HCT116 (cell line): ENCODE results near the gene ACBD6. TPM values are rescaled to one million over a fixed set of nuclear protein-coding genes. Genes with fewer than 3 reads are reported as not detected.

Experiments used
- ATAC-seq: fragments of 200-7000 bp; cut with Tn5 transposase; 2 replicates; pipeline ENCODE4 v1.9.1; 2020; ENCODE audit warnings: mild to moderate bottlenecking, moderate library complexity
- BruUV-seq: library from RNA; stranded (reverse); fragments of 400-500 nt; replicated peaks from 2 replicates; lab custom pipeline; 2021; lab: Mats Ljungman, UMichigan
- CTCF ChIA-PET: fragments of 300-600 bp; sonication (Branson Sonifier 250); formaldehyde crosslinking; loops from one replicate; lab custom pipeline; 2021; ENCODE audit warnings: antibody characterized with exemption; lab: Charles Lee
- POLR2A ChIA-PET: fragments of 300-600, 350-600 bp; sonication (Branson Sonifier 250); formaldehyde crosslinking; loops from one replicate; lab custom pipeline; 2021; ENCODE audit warnings: antibody characterized with exemption; lab: Charles Lee
- RAD21 ChIA-PET, 2 experiments: fragments of 300-600 bp; sonication (Branson Sonifier 250); formaldehyde crosslinking; loops; one replicate each; lab custom pipeline; 2023; ENCODE audit warnings: low total read pairs in 2 of 2; ENCODE audit not compliant: uncharacterized antibody in 2 of 2, unreplicated experiment in 2 of 2, low non-redundant PET in 1 of 2; lab: Charles Lee
- DNase-seq: peaks from one replicate; pipeline ENCODE4 v3.0.0-alpha.2; 2010; ENCODE audit warnings: low read depth, low spot score
- H2AFZ ChIP-seq: fragments of 200-600 bp; shearing (Covaris generic), sonication (generic); 2 replicates; pipeline ENCODE4 v1.6.1; 2017; ENCODE audit warnings: low read depth, mixed run types, mixed read lengths, antibody characterized with exemption, low read length; ENCODE audit not compliant: poor library complexity, severe bottlenecking
- H3K27ac ChIP-seq: 2 replicates; pipeline ENCODE4 v1.5.1; 2012; ENCODE audit warnings: low read depth, low read length
- H3K27me3 ChIP-seq: fragments of 200-600 bp; sonication (generic); 2 replicates; pipeline ENCODE4 v1.6.1; 2016; ENCODE audit warnings: mixed run types, low read length, mixed read lengths; ENCODE audit not compliant: insufficient read depth
- H3K36me3 ChIP-seq, 2 experiments: fragments of 200-500 bp in 1 of 2; fragments of 200-600 bp in 1 of 2; sonication (Bioruptor generic) in 1 of 2; sonication (generic) in 1 of 2; 2 replicates each; pipeline versions ENCODE4 v1.5.1 to v1.6.1; 2014 to 2016; ENCODE audit warnings: low read length in 2 of 2, inconsistent platforms in 1 of 2, mixed read lengths in 1 of 2, mixed run types in 1 of 2; ENCODE audit not compliant: insufficient read depth in 2 of 2, control insufficient read depth in 1 of 2
- H3K4me1 ChIP-seq, 2 experiments: fragments of 200-600 bp in 1 of 2; sonication (generic) in 1 of 2; 2 replicates each; pipeline versions ENCODE4 v1.5.1 to v1.6.1; 2012 to 2017; ENCODE audit warnings: low read length in 2 of 2, inconsistent platforms in 1 of 2, mild to moderate bottlenecking in 1 of 2, mixed read lengths in 1 of 2, mixed run types in 1 of 2, moderate library complexity in 1 of 2; ENCODE audit not compliant: insufficient read depth in 2 of 2, control insufficient read depth in 1 of 2
- H3K4me2 ChIP-seq: fragments of 200-600 bp; sonication (generic); 2 replicates; pipeline ENCODE4 v1.6.1; 2017; ENCODE audit warnings: mixed run types, low read length, mixed read lengths
- H3K4me3 ChIP-seq, 2 experiments: fragments of 200-600 bp in 1 of 2; sonication (generic) in 1 of 2; replicated peaks in 1 of 2; 2 replicates each; pipeline ENCODE4 v1.5.1; 2011 to 2016; ENCODE audit warnings: low read length in 2 of 2, control low read depth in 1 of 2, low read depth in 1 of 2, mild to moderate bottlenecking in 1 of 2, mixed read lengths in 1 of 2, mixed run types in 1 of 2
- H3K79me2 ChIP-seq: fragments of 200-600 bp; sonication (generic); 2 replicates; pipeline ENCODE4 v1.6.1; 2017; ENCODE audit warnings: mild to moderate bottlenecking, mixed run types, low read length, moderate library complexity, mixed read lengths; ENCODE audit not compliant: insufficient read depth
- H3K9ac ChIP-seq: fragments of 200-600 bp; sonication (generic); 2 replicates; pipeline ENCODE4 v1.6.1; 2016; ENCODE audit warnings: low read length, mixed read lengths
- H3K9me2 ChIP-seq: fragments of 200-600 bp; sonication (generic), shearing (Covaris generic); 2 replicates; pipeline ENCODE4 v1.6.1; 2017; ENCODE audit warnings: mixed run types, mild to moderate bottlenecking, moderate library complexity; ENCODE audit not compliant: insufficient read depth
- H3K9me3 ChIP-seq, 2 experiments: fragments of 200-500 bp in 1 of 2; fragments of 200-600 bp in 1 of 2; sonication (Bioruptor generic) in 1 of 2; sonication (generic) in 1 of 2; 2 replicates each; pipeline ENCODE4 v1.6.1; 2014 to 2017; ENCODE audit warnings: low read length in 2 of 2, mixed read lengths in 2 of 2, inconsistent platforms in 1 of 2, low read depth in 1 of 2, mild to moderate bottlenecking in 1 of 2, mixed run types in 1 of 2, moderate library complexity in 1 of 2; ENCODE audit not compliant: control insufficient read depth in 1 of 2, insufficient read depth in 1 of 2
- H4K20me1 ChIP-seq: fragments of 200-600 bp; sonication (generic), shearing (Covaris generic); 2 replicates; pipeline ENCODE4 v1.6.1; 2017; ENCODE audit warnings: mixed run types, mild to moderate bottlenecking, moderate library complexity; ENCODE audit not compliant: insufficient read depth
- CBX3 ChIP-seq: IDR thresholded peaks from 2 replicates; pipeline ENCODE4 v1.6.1; 2012; ENCODE audit warnings: low read depth
- CEBPB ChIP-seq: IDR thresholded peaks from 2 replicates; pipeline ENCODE4 v1.6.1; 2012; ENCODE audit warnings: low read depth
- EGR1 ChIP-seq: IDR thresholded peaks from 2 replicates; pipeline ENCODE4 v1.6.1; 2012; ENCODE audit warnings: low read depth
- ELF1 ChIP-seq: IDR thresholded peaks from 2 replicates; pipeline ENCODE4 v1.6.1; 2012; ENCODE audit warnings: low read depth, borderline replicate concordance
- EZH2 ChIP-seq: fragments of 200-600 bp; sonication (generic); IDR thresholded peaks from 2 replicates; pipeline ENCODE4 v1.6.1; 2017; ENCODE audit warnings: antibody characterized with exemption, mixed run types
- EZH2phosphoT487 ChIP-seq: fragments of 200-600 bp; IDR thresholded peaks from 2 replicates; pipeline ENCODE4 v1.6.1; 2018; ENCODE audit warnings: antibody characterized with exemption, borderline replicate concordance
- FOSL1 ChIP-seq: IDR thresholded peaks from 2 replicates; pipeline ENCODE4 v1.6.1; 2012; ENCODE audit warnings: low read depth
- JUND ChIP-seq: IDR thresholded peaks from 2 replicates; pipeline ENCODE4 v1.6.1; 2012
- SIN3A ChIP-seq: IDR thresholded peaks from 2 replicates; pipeline ENCODE4 v1.6.1; 2012; ENCODE audit warnings: low read depth
- SRF ChIP-seq: IDR thresholded peaks from 2 replicates; pipeline ENCODE4 v1.6.1; 2012; ENCODE audit warnings: low read depth
- TCF7L2 ChIP-seq: IDR thresholded peaks from 2 replicates; pipeline ENCODE4 v1.7.0; 2011; ENCODE audit warnings: borderline replicate concordance, inconsistent platforms; ENCODE audit not compliant: insufficient read depth, insufficient read length; ENCODE audit errors: extremely low read depth
- YY1 ChIP-seq: IDR thresholded peaks from 2 replicates; pipeline ENCODE4 v1.6.1; 2011; ENCODE audit warnings: low read length, low read depth, moderate library complexity, mild to moderate bottlenecking; ENCODE audit not compliant: insufficient replicate concordance; ENCODE audit errors: extremely low read depth
- ZFX ChIP-seq: fragments of 450-650 bp; IDR thresholded peaks from 2 replicates; pipeline ENCODE4 v1.6.1; 2017
- ZNF274 ChIP-seq: fragments of 200-500 bp; sonication (Bioruptor generic); IDR thresholded peaks from 2 replicates; pipeline ENCODE4 v1.6.1; 2014; ENCODE audit warnings: mild to moderate bottlenecking, low read depth, low read length, inconsistent platforms
- intact Hi-C: fragments of 100-400 bp; cut with micrococcal nuclease; formaldehyde crosslinking; loops from 2 replicates; pipeline ENCODE4 v1.10.0; 2022
- total RNA-seq: library from RNA; stranded (reverse); gene quantifications from one replicate; pipeline ENCODE4 v1.2.1, GENCODE V29; 2021; ENCODE audit not compliant: unreplicated experiment
- TF ChIP-seq, protein P1 (sequence below): IDR thresholded peaks from 2 replicates; pipeline ENCODE4 v1.6.1; 2012; ENCODE audit warnings: low read depth
- TF ChIP-seq, protein P2 (sequence below): IDR thresholded peaks from 2 replicates; pipeline ENCODE4 v1.6.1; 2012
- TF ChIP-seq, protein P3 (sequence below), 3 experiments: fragments of 200-600 bp in 1 of 3; sonication (generic) in 1 of 3; IDR thresholded peaks in 2 of 3; conservative IDR thresholded peaks in 1 of 3; 2 replicates each; pipeline ENCODE4 v1.5.1; 2012 to 2017; ENCODE audit warnings: low read depth in 2 of 3, low read length in 2 of 3, antibody characterized with exemption in 1 of 3, borderline replicate concordance in 1 of 3, control low read depth in 1 of 3, mild to moderate bottlenecking in 1 of 3, mixed read lengths in 1 of 3, mixed run types in 1 of 3, moderate library complexity in 1 of 3; ENCODE audit not compliant: insufficient read depth in 1 of 3
- TF ChIP-seq, protein P4 (sequence below): IDR thresholded peaks from 2 replicates; pipeline ENCODE4 v1.6.1; 2012

ACBD6 gene
- total RNA-seq, 1 experiment from 2014 or later, result 43.2 TPM

DNA sequence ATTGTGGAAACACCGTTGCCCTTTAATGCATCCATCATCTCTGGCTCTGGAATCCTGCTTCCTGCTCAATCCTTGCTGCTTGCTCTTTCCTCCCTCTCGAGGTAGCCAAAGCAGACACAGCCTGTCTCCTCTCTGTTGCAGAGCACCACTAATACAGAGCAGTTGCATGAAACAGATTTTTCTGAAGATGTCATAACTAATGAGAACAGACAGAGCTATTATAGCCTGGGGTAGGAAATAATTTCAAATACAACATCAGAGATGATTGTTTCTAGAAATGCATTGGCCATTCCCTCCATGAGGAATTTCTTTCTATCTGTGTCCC lies 23.3 kb upstream of the ACBD6 start:
- H3K4me2 ChIP-seq, result no peak overlapping the region
- RAD21 ChIA-PET, result no interaction called here
- H3K4me3 ChIP-seq, result no peak overlapping the region
- H3K9me3 ChIP-seq, result no peaks in the 10 kb centered on the region
- no peaks in the 10 kb centered on the region for H3K36me3 ChIP-seq
- no peak for ATAC-seq
- intact Hi-C loops, result no loop called here
- no peaks in the 10 kb centered on the region for H4K20me1 ChIP-seq
- BruUV-seq, result no TSS peak
- no peak overlapping the region for H3K27ac ChIP-seq
- H3K4me1 ChIP-seq, result peaks cover 14 to 25% of the 10 kb centered on the region in 2 experiments
- CTCF ChIA-PET, result interaction anchor here (0.6 to 2.1 kb wide), 2 partner anchors 10 to 368 kb away, joined by 5 to 6 read pairs; no protein-coding TSS in a partner anchor
- no peaks in the 10 kb centered on the region for H3K79me2 ChIP-seq
- POLR2A ChIA-PET, result no interaction called here
- H2AFZ ChIP-seq, result no peak overlapping the region
- no peaks in the 10 kb centered on the region for H3K27me3 ChIP-seq
- TF ChIP-seq EZH2 (no peak), TCF7L2 (no peak), JUND (no peak), ELF1 (no peak), EGR1 (no peak), ZNF274 (no peak), SRF (no peak), EZH2phosphoT487 (no peak), CBX3 (no peak), YY1 (no peak), CEBPB (no peak), SIN3A (no peak), FOSL1 (no peak), ZFX (no peak)
- TF ChIP-seq, protein P1, sequence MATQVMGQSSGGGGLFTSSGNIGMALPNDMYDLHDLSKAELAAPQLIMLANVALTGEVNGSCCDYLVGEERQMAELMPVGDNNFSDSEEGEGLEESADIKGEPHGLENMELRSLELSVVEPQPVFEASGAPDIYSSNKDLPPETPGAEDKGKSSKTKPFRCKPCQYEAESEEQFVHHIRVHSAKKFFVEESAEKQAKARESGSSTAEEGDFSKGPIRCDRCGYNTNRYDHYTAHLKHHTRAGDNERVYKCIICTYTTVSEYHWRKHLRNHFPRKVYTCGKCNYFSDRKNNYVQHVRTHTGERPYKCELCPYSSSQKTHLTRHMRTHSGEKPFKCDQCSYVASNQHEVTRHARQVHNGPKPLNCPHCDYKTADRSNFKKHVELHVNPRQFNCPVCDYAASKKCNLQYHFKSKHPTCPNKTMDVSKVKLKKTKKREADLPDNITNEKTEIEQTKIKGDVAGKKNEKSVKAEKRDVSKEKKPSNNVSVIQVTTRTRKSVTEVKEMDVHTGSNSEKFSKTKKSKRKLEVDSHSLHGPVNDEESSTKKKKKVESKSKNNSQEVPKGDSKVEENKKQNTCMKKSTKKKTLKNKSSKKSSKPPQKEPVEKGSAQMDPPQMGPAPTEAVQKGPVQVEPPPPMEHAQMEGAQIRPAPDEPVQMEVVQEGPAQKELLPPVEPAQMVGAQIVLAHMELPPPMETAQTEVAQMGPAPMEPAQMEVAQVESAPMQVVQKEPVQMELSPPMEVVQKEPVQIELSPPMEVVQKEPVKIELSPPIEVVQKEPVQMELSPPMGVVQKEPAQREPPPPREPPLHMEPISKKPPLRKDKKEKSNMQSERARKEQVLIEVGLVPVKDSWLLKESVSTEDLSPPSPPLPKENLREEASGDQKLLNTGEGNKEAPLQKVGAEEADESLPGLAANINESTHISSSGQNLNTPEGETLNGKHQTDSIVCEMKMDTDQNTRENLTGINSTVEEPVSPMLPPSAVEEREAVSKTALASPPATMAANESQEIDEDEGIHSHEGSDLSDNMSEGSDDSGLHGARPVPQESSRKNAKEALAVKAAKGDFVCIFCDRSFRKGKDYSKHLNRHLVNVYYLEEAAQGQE, result no peak
- TF ChIP-seq, protein P2, sequence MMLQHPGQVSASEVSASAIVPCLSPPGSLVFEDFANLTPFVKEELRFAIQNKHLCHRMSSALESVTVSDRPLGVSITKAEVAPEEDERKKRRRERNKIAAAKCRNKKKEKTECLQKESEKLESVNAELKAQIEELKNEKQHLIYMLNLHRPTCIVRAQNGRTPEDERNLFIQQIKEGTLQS, result no peak
- TF ChIP-seq, protein P3, sequence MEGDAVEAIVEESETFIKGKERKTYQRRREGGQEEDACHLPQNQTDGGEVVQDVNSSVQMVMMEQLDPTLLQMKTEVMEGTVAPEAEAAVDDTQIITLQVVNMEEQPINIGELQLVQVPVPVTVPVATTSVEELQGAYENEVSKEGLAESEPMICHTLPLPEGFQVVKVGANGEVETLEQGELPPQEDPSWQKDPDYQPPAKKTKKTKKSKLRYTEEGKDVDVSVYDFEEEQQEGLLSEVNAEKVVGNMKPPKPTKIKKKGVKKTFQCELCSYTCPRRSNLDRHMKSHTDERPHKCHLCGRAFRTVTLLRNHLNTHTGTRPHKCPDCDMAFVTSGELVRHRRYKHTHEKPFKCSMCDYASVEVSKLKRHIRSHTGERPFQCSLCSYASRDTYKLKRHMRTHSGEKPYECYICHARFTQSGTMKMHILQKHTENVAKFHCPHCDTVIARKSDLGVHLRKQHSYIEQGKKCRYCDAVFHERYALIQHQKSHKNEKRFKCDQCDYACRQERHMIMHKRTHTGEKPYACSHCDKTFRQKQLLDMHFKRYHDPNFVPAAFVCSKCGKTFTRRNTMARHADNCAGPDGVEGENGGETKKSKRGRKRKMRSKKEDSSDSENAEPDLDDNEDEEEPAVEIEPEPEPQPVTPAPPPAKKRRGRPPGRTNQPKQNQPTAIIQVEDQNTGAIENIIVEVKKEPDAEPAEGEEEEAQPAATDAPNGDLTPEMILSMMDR (IDR thresholded peaks at IDR 0.05 in 2 of 3, conservative IDR thresholded peaks at IDR 0.05 in 1 of 3; ENCODE audit: borderline replicate concordance in 1 of 3, insufficient read depth in 1 of 3, low read depth in 2 of 3, low read length in 2 of 3), result no peak
- TF ChIP-seq, protein P4, sequence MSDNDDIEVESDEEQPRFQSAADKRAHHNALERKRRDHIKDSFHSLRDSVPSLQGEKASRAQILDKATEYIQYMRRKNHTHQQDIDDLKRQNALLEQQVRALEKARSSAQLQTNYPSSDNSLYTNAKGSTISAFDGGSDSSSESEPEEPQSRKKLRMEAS, result no peak
- TF ChIP-seq, all 23 proteins: peak for 0
- Histone ChIP-seq H3K9ac (no peak overlapping the region), H3K9me2 (no peaks in the 10 kb centered on the region)
- DNase-seq, result no peak
